ENCODE data around the gene DNAJC27. TPM values are rescaled to one million over a fixed set of nuclear protein-coding genes. Genes with fewer than 3 reads are reported as not detected.

The DNAJC27 gene
- polyA plus RNA-seq, 1 experiment = 2.3 TPM

DNA sequence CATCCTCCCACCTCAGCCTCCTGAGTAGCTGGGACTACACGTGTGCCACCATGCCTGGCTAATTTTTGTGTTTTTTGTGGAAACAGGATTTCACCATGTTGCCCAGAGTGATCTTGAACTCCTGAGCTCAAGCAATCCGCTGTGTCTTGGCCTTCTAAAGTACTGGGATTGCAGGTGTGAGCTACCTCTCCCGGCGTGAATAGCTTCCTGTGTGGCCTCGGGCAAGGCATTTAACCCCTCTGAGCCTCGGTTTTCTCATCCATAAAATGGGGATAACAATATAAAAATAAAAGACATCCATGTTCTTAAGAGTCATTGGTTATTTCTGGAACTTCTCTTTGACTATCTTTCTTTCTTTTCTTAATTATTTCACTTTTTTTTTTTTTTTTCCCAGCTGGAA is 32.4 kb downstream of the DNAJC27 start:
- Histone ChIP-seq H3K4me3 (ENCODE audit: low read depth, low read length) (no peak overlapping the region), H3K36me3 (ENCODE audit: control insufficient read depth, insufficient read depth, low read length) (no peaks in the 10 kb centered on the region), H3K27me3 (ENCODE audit: control insufficient read depth, insufficient read depth, low read length) (no peaks in the 10 kb centered on the region)
- no peak for TF ChIP-seq CTCF (IDR thresholded peaks at IDR 0.05; ENCODE audit: insufficient read depth, low read depth, low read length)
- POLR2A ChIA-PET = no interaction called here
- CTCF ChIA-PET = no interaction called here
- no peak for DNase-seq (ENCODE audit: low read depth)

- DNase-seq (ENCODE audit: low read depth) = no peak
- CTCF ChIA-PET = interaction anchor here (1.4 kb wide), 1 partner anchor 107 kb away, joined by 3 read pairs; no protein-coding TSS in a partner anchor
- Histone ChIP-seq H3K27me3 (ENCODE audit: control insufficient read depth, insufficient read depth, low read length) (no peaks in the 10 kb centered on the region), H3K36me3 (ENCODE audit: control insufficient read depth, insufficient read depth, low read length) (no peaks in the 10 kb centered on the region), H3K4me3 (ENCODE audit: low read depth, low read length) (no peak overlapping the region)
- TF ChIP-seq CTCF (IDR thresholded peaks at IDR 0.05; ENCODE audit: insufficient read depth, low read depth, low read length) = no peak
- POLR2A ChIA-PET = no interaction called here
These were observed 34.5 kb downstream of the DNAJC27 start for GRCh38 chr2:24937236-24937635.

- Histone ChIP-seq H3K36me3 (ENCODE audit: control insufficient read depth, insufficient read depth, low read length) (no peaks in the 10 kb centered on the region), H3K27me3 (ENCODE audit: control insufficient read depth, insufficient read depth, low read length) (no peaks in the 10 kb centered on the region), H3K4me3 (ENCODE audit: low read depth, low read length) (no peak overlapping the region)
- TF ChIP-seq CTCF (IDR thresholded peaks at IDR 0.05; ENCODE audit: insufficient read depth, low read depth, low read length) = no peak
- DNase-seq (ENCODE audit: low read depth) = no peak
- ChIA-PET POLR2A (no interaction called here), CTCF (no interaction called here)
These were observed 36.6 kb downstream of the DNAJC27 start for GRCh38 chr2:24935145-24935544.

DNA sequence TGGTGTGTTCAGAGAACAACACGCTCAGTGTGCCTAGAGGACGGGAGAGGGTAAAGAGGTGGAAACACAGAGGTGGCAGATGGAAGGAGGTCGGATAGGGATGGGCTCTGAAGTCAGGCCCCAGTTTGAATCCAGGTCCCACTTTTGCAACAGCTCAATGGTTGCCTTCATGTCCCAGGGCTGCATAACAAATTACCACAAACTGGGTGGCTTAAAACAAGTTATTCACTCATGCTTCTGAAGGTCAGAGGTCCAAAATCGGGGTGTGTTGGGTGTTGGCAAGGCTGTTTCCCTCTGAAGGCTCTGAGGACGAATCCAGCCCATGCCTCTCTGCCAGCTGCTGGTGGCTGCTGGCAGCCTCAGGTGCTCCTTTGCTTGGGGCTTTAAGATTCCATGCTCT is 39.0 kb downstream of the DNAJC27 start:
- Histone ChIP-seq H3K27me3 (ENCODE audit: control insufficient read depth, insufficient read depth, low read length) (no peaks in the 10 kb centered on the region), H3K36me3 (ENCODE audit: control insufficient read depth, insufficient read depth, low read length) (no peaks in the 10 kb centered on the region), H3K4me3 (ENCODE audit: low read depth, low read length) (no peak overlapping the region)
- ChIA-PET POLR2A (no interaction called here), CTCF (interaction anchor here (1.0 kb wide), 1 partner anchor 20 kb away, joined by 4 read pairs; no protein-coding TSS in a partner anchor)
- TF ChIP-seq CTCF (IDR thresholded peaks at IDR 0.05; ENCODE audit: insufficient read depth, low read depth, low read length) = no peak
- no peak for DNase-seq (ENCODE audit: low read depth)

GRCh38 chr2:24930768-24931167 is 41.0 kb downstream of the DNAJC27 start:
- CTCF ChIA-PET = no interaction called here
- no peaks in the 10 kb centered on the region for H3K36me3 ChIP-seq (ENCODE audit: control insufficient read depth, insufficient read depth, low read length)
- H3K27me3 ChIP-seq (ENCODE audit: control insufficient read depth, insufficient read depth, low read length) = no peaks in the 10 kb centered on the region
- no peak for DNase-seq (ENCODE audit: low read depth)
- H3K4me3 ChIP-seq (ENCODE audit: low read depth, low read length) = no peak overlapping the region
- no peak for TF ChIP-seq CTCF (IDR thresholded peaks at IDR 0.05; ENCODE audit: insufficient read depth, low read depth, low read length)
- POLR2A ChIA-PET = interaction anchor here (0.8 kb wide), 1 partner anchor 496 kb away, joined by 3 read pairs; no protein-coding TSS in a partner anchor

All from BJ (cell line).